HepG2 (cell line): Measurements from ENCODE around the gene NOPCHAP1. TPM values are rescaled to one million over a fixed set of nuclear protein-coding genes. Genes with fewer than 3 reads are reported as not detected.

Experiments used
- ATAC-seq: fragments of 200-7000 bp; cut with Tn5 transposase; 3 replicates; pipeline ENCODE4 v1.9.1; 2020; ENCODE audit warnings: mild to moderate bottlenecking, moderate library complexity
- BruUV-seq: library from RNA; stranded (reverse); fragments of 400-500 nt; replicated peaks from 2 replicates; lab custom pipeline; 2021; lab: Mats Ljungman, UMichigan
- CTCF ChIA-PET: fragments of 300-600 bp; formaldehyde crosslinking; extraction: SDS; loops from one replicate; lab custom pipeline; 2021; ENCODE audit warnings: low total read pairs, inconsistent platforms, low intra/inter-chr PET ratio; lab: Yijun Ruan, JAX
- POLR2A ChIA-PET: fragments of 350-600 bp; sonication (Branson Sonifier 250); formaldehyde crosslinking; loops from one replicate; lab custom pipeline; 2020; ENCODE audit warnings: antibody characterized with exemption, inconsistent platforms; lab: Yijun Ruan, JAX
- DNase-seq: peaks from one replicate; pipeline ENCODE4 v3.0.0-alpha.2; 2015; ENCODE audit warnings: low spot score
- FAIRE-seq: peaks from 3 replicates; lab custom pipeline; 2011; peaks lifted over from hg19 to GRCh38; lab: Jason Lieb, UNC
- H2AFZ ChIP-seq: one replicate; pipeline ENCODE4 v1.6.1; 2011; ENCODE audit warnings: low read length, inconsistent platforms
- H3K27ac ChIP-seq: fragments of 300-600 bp; 3 replicates; pipeline ENCODE4 v1.8.0; 2011; ENCODE audit warnings: mixed run types, mild to moderate bottlenecking, mixed read lengths, low read length, inconsistent platforms; ENCODE audit not compliant: insufficient read depth; ENCODE audit errors: extremely low read length
- H3K27me3 ChIP-seq, 2 experiments: fragments of 200-600 bp in 1 of 2; 2 replicates in 1 of 2; 3 replicates in 1 of 2; pipeline versions ENCODE4 v1.6.0 to v1.8.0; 2011; ENCODE audit warnings: low read length in 2 of 2, mild to moderate bottlenecking in 2 of 2, moderate library complexity in 2 of 2, inconsistent platforms in 1 of 2; ENCODE audit not compliant: insufficient read depth in 2 of 2, control insufficient read depth in 1 of 2
- H3K36me3 ChIP-seq, 2 experiments: fragments of 200-600 bp in 1 of 2; replicated peaks in 1 of 2; 2 replicates in 1 of 2; 3 replicates in 1 of 2; pipeline versions ENCODE4 v1.5.1 to v1.8.0; 2011; ENCODE audit warnings: low read length in 2 of 2, inconsistent platforms in 1 of 2; ENCODE audit not compliant: insufficient read depth in 2 of 2, control insufficient read depth in 1 of 2
- H3K4me1 ChIP-seq: 2 replicates; pipeline ENCODE4 v1.5.1; 2012; ENCODE audit warnings: low read length, inconsistent platforms; ENCODE audit not compliant: insufficient read depth
- H3K4me2 ChIP-seq: 2 replicates; pipeline ENCODE4 v1.6.0; 2011; ENCODE audit warnings: low read depth, low read length, inconsistent platforms
- H3K4me3 ChIP-seq, 3 experiments: fragments of 200-600 bp in 1 of 3; sonication (generic), shearing (Covaris generic) in 1 of 3; replicated peaks in 1 of 3; 2 replicates each; pipeline ENCODE4 v1.5.1; 2011 to 2016; ENCODE audit warnings: low read length in 3 of 3, inconsistent platforms in 2 of 3, low read depth in 2 of 3, mild to moderate bottlenecking in 2 of 3, control low read depth in 1 of 3, mixed read lengths in 1 of 3; ENCODE audit not compliant: insufficient read depth in 1 of 3
- H3K79me2 ChIP-seq: one replicate; pipeline ENCODE4 v1.6.1; 2011; ENCODE audit warnings: low read length, inconsistent platforms; ENCODE audit not compliant: insufficient read depth
- H3K9ac ChIP-seq: 2 replicates; pipeline ENCODE4 v1.6.0; 2011; ENCODE audit warnings: mild to moderate bottlenecking, low read depth, low read length, inconsistent platforms; ENCODE audit not compliant: insufficient read depth
- H3K9me3 ChIP-seq: 2 replicates; pipeline ENCODE4 v1.5.1; 2012; ENCODE audit warnings: mild to moderate bottlenecking, low read length
- H4K20me1 ChIP-seq: 2 replicates; pipeline ENCODE4 v1.6.0; 2011; ENCODE audit warnings: inconsistent platforms, mild to moderate bottlenecking, low read length, moderate library complexity; ENCODE audit not compliant: insufficient read depth
- ATRX ChIP-seq: sonication (generic); formaldehyde crosslinking; IDR thresholded peaks from 2 replicates; pipeline ENCODE4 v1.4.0; 2020; ENCODE audit warnings: missing genetic modification reagents, borderline replicate concordance
- HOXA9 ChIP-seq: sonication (generic); formaldehyde crosslinking; IDR thresholded peaks from 2 replicates; pipeline ENCODE4 v1.8.1; 2022; ENCODE audit warnings: missing genetic modification reagents, mild to moderate bottlenecking, moderate library complexity, borderline replicate concordance
- MEIS1 ChIP-seq: sonication (generic); formaldehyde crosslinking; IDR thresholded peaks from 2 replicates; pipeline ENCODE4 v1.9.0; 2021; ENCODE audit warnings: mild to moderate bottlenecking, missing genetic modification reagents, moderate library complexity, borderline replicate concordance
- NFRKB ChIP-seq: fragments of 450-650 bp; IDR thresholded peaks from 2 replicates; pipeline ENCODE4 v1.6.1; 2017
- SMC3 ChIP-seq: IDR thresholded peaks from 2 replicates; pipeline ENCODE4 v1.6.1; 2011; ENCODE audit warnings: low read length, improper control_type of control experiment
- SP5 ChIP-seq: IDR thresholded peaks from 2 replicates; pipeline ENCODE4 v1.6.1; 2016; ENCODE audit warnings: low read depth, borderline replicate concordance
- SRF ChIP-seq: IDR thresholded peaks from 2 replicates; pipeline ENCODE4 v1.6.1; 2011; ENCODE audit warnings: mild to moderate bottlenecking, low read depth, low read length, moderate library complexity
- TP53 ChIP-seq: sonication (generic); formaldehyde crosslinking; conservative IDR thresholded peaks from 2 replicates; pipeline ENCODE4 v1.4.0; 2020; ENCODE audit warnings: missing genetic modification reagents
- ZFP36 ChIP-seq: fragments of 150-350 bp; IDR thresholded peaks from 2 replicates; pipeline ENCODE4 v1.6.1; 2018; ENCODE audit warnings: borderline replicate concordance, low read length, low read depth; ENCODE audit not compliant: partially characterized antibody
- ZKSCAN1 ChIP-seq: fragments of 150-350 bp; IDR thresholded peaks from 2 replicates; pipeline ENCODE4 v1.6.1; 2014; ENCODE audit warnings: low read length
- ZNF431 ChIP-seq: sonication (generic); formaldehyde crosslinking; IDR thresholded peaks from 2 replicates; pipeline ENCODE4 v1.9.0; 2022; ENCODE audit warnings: missing genetic modification reagents, low read depth, mild to moderate bottlenecking, borderline replicate concordance
- WGBS: methylation state at CpG from one replicate; pipeline ENCODE4 v1.1.6; 2017; ENCODE audit warnings: low lambda C conversion rate; 5-methylcytosine and 5-hydroxymethylcytosine counted together
- in situ Hi-C: cut with HindIII; loops from 2 replicates; pipeline ENCODE4 v1.10.0; 2017; ENCODE audit warnings: low pct_unique_long_range_greater_than_20kb; ENCODE audit not compliant: extremely low pct_ligation_motif_present
- intact Hi-C: fragments of 100-400 bp; cut with micrococcal nuclease; formaldehyde crosslinking; loops from one replicate; pipeline ENCODE4 v1.10.0; 2022; ENCODE audit not compliant: unreplicated experiment
- polyA plus RNA-seq, 8 experiments: library from polyadenylated mRNA; depleted of rRNA in 3 of 8; stranded (reverse) in 7 of 8; unstranded in 1 of 8; fragments of >200 nt; fragmentation: Illumina TruSeq in 4 of 8; extraction: Trizol in 4 of 8; gene quantifications; 2 replicates each; pipeline versions ENCODE4 v1.2.1 to v1.2.3, GENCODE V29; 2011 to 2016; ENCODE audit warnings: low read depth in 4 of 8, missing spikeins in 1 of 8, mixed read lengths in 1 of 8; ENCODE audit not compliant: insufficient read depth in 1 of 8
- total RNA-seq, 5 experiments: library from RNA; depleted of rRNA; stranded (reverse); fragments of >200 nt; fragmentation: Illumina TruSeq; extraction: Trizol; gene quantifications; 2 replicates each; pipeline ENCODE4 v1.2.3, GENCODE V29; 2016; ENCODE audit warnings: low read depth in 1 of 5
- TF ChIP-seq, protein P1 (sequence below): sonication (generic); formaldehyde crosslinking; IDR thresholded peaks from 2 replicates; pipeline ENCODE4 v1.5.0; 2020; ENCODE audit warnings: mild to moderate bottlenecking, missing genetic modification reagents
- TF ChIP-seq, protein P2 (sequence below): sonication (generic); formaldehyde crosslinking; IDR thresholded peaks from 2 replicates; pipeline ENCODE4 v1.4.0; 2020; ENCODE audit warnings: mild to moderate bottlenecking, missing genetic modification reagents, borderline replicate concordance
- TF ChIP-seq, protein P3 (sequence below): sonication (generic); formaldehyde crosslinking; IDR thresholded peaks from 2 replicates; pipeline ENCODE4 v1.5.0; 2020; ENCODE audit warnings: missing genetic modification reagents

Gene NOPCHAP1
- total and polyA plus RNA-seq, 2 of the 13 experiments (the other 11 are each of a cell fraction or from before 2014, with no cell fraction given) = 5.7 to 38.1 TPM

DNA sequence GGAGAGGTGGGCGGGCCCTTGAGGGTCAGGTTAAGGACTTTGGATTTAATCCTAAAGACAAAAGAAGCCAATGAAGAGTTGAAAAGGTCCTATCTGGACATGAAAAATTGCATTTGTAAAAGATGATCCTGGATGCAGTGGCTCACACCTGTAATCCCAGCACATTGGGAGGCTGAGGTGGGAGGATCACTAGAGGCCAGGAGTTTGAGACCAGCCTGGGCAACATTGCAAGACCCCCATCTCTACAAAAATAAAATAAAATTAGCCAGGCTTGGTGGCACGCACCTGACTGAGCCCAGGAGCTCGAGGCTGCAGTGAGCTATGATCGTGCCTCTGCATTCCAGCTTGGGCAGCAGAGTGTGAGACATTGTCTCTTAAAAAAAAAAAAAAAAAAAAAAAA, 25.7 kb upstream of the NOPCHAP1 start:
- no peak overlapping the region for H3K4me3 ChIP-seq
- TF ChIP-seq ZFP36 = no peak
- TF ChIP-seq, protein P1, sequence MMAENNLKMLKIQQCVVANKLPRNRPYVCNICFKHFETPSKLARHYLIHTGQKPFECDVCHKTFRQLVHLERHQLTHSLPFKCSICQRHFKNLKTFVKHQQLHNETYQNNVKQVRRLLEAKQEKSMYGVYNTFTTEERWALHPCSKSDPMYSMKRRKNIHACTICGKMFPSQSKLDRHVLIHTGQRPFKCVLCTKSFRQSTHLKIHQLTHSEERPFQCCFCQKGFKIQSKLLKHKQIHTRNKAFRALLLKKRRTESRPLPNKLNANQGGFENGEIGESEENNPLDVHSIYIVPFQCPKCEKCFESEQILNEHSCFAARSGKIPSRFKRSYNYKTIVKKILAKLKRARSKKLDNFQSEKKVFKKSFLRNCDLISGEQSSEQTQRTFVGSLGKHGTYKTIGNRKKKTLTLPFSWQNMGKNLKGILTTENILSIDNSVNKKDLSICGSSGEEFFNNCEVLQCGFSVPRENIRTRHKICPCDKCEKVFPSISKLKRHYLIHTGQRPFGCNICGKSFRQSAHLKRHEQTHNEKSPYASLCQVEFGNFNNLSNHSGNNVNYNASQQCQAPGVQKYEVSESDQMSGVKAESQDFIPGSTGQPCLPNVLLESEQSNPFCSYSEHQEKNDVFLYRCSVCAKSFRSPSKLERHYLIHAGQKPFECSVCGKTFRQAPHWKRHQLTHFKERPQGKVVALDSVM (CRISPR knock-in tag) = peak; percentile 12; the same call in 1 of the 2 replicates
- ChIA-PET CTCF (no interaction called here), POLR2A (no interaction called here)
- no peaks in the 10 kb centered on the region for H4K20me1 ChIP-seq
- in situ Hi-C loops = no loop called here
- WGBS = 48% methylated on average over 4 of the region's 4 CpGs
- no peaks in the 10 kb centered on the region for H3K79me2 ChIP-seq
- H3K36me3 ChIP-seq = no peaks in the 10 kb centered on the region
- H3K27me3 ChIP-seq = no peaks in the 10 kb centered on the region; a peak in 3 of 5 replicates
- BruUV-seq = no TSS peak
- no peak for ATAC-seq
- peak overlapping the region; percentile 94; the same call in 1 of the 2 replicates for H3K4me2 ChIP-seq
- DNase-seq = no peak
- FAIRE-seq = no peak
- peaks cover 29% of the 10 kb centered on the region for H3K4me1 ChIP-seq
- intact Hi-C loops = no loop called here
- H3K27ac ChIP-seq = no peak overlapping the region
- H3K9me3 ChIP-seq = no peaks in the 10 kb centered on the region
- H2AFZ ChIP-seq = no peak overlapping the region
- H3K9ac ChIP-seq = no peak overlapping the region

DNA sequence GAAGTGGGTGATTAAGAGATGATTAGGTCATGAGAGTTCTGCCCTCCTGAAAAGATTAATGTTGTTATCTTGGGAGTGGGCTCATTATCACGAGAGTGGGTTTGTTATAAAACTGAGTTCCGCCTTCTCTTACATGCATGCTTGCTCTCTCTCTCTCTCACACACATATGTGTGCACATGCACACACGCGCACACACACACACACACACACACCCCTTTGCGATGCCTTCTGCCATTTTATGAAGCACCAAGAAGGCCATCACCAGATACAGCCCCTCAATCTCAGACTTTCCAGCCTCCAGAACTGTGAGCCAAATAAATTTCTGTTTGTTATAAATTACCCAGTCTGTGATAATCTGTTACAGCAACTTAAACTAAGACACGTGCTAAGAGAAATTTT, 22.4 kb upstream of the NOPCHAP1 start:
- Histone ChIP-seq H3K27ac (no peak overlapping the region), H3K79me2 (no peaks in the 10 kb centered on the region), H3K9me3 (no peaks in the 10 kb centered on the region), H2AFZ (no peak overlapping the region)
- CTCF ChIA-PET = no interaction called here
- no peak for ATAC-seq
- in situ Hi-C loops (no loop called here), intact Hi-C loops (no loop called here)
- no peak for DNase-seq
- WGBS = 55% methylated on average over 6 of the region's 6 CpGs
- no peak for FAIRE-seq
- TF ChIP-seq SMC3 = no peak
- TF ChIP-seq SP5 = no peak
- no peak for TF ChIP-seq ZKSCAN1
- no peak for TF ChIP-seq MEIS1 (CRISPR knock-in tag)
- no peak for TF ChIP-seq SRF
- TF ChIP-seq, protein P2, sequence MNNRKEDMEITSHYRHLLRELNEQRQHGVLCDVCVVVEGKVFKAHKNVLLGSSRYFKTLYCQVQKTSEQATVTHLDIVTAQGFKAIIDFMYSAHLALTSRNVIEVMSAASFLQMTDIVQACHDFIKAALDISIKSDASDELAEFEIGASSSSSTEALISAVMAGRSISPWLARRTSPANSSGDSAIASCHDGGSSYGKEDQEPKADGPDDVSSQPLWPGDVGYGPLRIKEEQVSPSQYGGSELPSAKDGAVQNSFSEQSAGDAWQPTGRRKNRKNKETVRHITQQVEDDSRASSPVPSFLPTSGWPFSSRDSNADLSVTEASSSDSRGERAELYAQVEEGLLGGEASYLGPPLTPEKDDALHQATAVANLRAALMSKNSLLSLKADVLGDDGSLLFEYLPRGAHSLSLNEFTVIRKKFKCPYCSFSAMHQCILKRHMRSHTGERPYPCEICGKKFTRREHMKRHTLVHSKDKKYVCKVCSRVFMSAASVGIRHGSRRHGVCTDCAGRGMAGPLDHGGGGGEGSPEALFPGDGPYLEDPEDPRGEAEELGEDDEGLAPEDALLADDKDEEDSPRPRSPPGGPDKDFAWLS (CRISPR knock-in tag) = no peak
- TF ChIP-seq, protein P3, sequence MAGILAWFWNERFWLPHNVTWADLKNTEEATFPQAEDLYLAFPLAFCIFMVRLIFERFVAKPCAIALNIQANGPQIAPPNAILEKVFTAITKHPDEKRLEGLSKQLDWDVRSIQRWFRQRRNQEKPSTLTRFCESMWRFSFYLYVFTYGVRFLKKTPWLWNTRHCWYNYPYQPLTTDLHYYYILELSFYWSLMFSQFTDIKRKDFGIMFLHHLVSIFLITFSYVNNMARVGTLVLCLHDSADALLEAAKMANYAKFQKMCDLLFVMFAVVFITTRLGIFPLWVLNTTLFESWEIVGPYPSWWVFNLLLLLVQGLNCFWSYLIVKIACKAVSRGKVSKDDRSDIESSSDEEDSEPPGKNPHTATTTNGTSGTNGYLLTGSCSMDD = no peak
- TF ChIP-seq NFRKB = no peak
- TF ChIP-seq ATRX (CRISPR knock-in tag) = no peak
- TF ChIP-seq TP53 (CRISPR knock-in tag) = no peak
- no peak for TF ChIP-seq HOXA9
- no peak for TF ChIP-seq ZNF431
- TF ChIP-seq, all 625 proteins: peak for 0
- no peaks in the 10 kb centered on the region; a peak in 3 of 5 replicates for H3K27me3 ChIP-seq
- H3K4me2 ChIP-seq = no peak overlapping the region
- peaks cover 18% of the 10 kb centered on the region for H3K4me1 ChIP-seq
- H3K9ac ChIP-seq = no peak overlapping the region
- no peaks in the 10 kb centered on the region for H4K20me1 ChIP-seq
- no peaks in the 10 kb centered on the region for H3K36me3 ChIP-seq
- POLR2A ChIA-PET = no interaction called here
- no peak overlapping the region for H3K4me3 ChIP-seq
- no TSS peak for BruUV-seq
